SKM-1 (cell line): ENCODE results near the gene TP53TG5.

Experiments
- DNase-seq: peaks from one replicate; lab custom pipeline; 2025; ENCODE audit not compliant: unreplicated experiment; lab: John Stamatoyannopoulos, UW

Gene TP53TG5

DNA sequence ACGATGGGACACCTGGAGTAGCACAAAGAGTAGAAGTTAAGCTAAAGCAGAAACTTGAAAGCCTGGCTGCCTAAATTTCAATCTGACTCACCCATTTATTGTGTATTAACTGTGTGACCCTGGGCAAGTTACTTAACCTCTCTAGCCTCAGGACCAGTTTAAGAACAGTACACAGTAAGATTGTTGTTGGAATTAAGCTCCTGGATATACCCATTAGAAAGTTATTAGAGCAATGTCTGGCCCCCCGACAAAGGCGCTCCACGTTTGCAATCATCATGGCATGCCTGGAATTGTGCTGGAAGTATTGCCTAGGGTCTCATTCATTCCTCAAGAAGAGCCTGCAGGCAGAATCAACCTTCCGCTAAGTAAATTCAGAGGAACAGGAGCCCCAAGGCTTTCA, 31.3 kb downstream of the TP53TG5 start:
- DNase-seq, result no peak

DNA sequence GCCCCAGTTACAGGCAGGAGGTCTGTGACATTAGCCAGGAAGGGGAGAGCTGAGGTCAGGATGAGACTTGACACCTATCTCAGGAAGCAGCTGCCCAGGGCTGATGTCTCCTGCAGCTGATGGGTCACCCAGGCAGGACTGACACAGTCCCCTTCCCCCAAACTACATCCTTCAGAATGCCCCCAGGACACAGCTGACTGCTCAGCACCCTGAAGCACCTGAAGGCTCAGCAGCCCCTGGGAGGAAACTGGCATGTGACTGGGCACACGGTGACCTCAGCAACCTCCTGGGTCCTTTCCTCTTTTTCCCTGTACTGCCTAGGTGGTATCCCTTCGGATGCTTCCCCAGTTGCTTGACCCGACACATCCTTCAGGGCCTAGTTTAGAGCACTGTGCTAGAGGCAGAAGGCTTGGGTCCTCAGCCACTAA, 31.8 kb downstream of the TP53TG5 start:
- DNase-seq, result no peak

DNA sequence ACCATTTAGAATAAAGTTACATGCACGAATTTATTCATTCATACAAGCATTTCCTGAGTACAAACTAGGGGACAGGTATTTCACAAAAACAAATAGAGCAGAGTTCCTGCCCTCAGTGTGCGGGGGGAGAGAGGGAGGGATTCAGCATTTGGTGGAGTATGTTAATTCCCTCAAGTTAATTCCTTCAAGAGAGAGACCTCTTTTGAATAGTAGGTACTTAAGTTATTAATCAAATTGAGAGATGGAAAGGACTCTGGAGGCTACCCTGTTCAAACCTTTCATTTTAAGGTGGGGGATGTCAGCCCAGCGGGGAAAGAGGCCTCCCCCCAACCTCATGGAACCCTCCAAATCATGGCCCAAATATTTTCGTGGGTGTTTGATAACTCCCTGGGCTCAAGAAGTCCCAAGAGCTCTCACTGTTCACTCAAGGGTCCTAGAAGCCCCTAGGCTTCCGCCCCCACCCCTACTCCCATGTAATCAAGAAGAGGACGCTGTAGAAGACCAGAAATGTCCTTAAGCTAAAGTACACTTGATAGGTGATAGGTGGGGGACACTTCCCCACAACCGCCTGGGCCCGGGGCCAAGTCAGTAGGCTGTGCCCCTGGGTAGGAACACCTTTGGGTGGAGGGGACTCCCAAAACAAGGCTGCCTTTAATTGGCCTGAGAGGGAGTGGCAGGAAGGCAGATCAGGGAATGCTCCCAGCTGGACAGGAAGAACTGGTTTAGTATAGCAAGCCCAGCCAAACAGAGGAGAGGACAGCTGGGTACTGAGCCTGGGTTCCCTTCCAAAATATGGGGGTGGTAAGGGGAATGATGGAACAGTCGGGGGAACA, 32.8 kb downstream of the TP53TG5 start:
- DNase-seq, result no peak

DNA sequence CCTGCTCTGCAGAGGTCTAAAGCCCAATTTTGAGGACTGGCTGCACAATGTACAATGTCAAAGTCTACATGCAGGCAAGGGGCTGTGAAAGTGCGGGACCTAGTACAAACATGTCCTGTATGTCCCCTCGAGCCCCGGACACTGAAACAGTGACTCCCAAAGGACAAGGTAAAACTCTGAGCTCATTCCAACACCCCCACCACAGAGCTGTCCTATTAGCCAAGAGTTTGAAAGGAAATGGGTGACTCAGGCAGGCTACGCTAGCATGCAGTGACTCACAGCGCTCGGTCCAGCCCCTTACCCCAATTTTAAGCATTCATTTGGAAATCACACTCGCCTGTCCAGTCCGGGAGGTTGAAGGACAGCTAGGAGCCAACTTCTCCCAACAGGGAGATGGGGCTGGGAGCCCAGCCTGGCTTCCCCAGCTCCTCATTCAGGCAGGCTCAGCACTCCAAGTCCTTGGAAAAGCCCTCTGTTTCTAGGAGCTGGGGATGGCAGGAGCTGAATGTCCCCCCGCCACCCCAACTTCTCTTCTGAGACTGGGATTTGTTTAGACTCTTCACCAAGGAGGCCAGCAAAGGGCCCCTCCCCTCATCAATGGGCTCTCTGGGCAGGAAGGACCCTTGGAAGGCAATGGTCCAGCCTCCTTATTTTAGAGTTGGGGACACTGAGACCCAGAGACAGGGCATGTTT, 33.8 kb downstream of the TP53TG5 start:
- peak; percentile 20 for DNase-seq

DNA sequence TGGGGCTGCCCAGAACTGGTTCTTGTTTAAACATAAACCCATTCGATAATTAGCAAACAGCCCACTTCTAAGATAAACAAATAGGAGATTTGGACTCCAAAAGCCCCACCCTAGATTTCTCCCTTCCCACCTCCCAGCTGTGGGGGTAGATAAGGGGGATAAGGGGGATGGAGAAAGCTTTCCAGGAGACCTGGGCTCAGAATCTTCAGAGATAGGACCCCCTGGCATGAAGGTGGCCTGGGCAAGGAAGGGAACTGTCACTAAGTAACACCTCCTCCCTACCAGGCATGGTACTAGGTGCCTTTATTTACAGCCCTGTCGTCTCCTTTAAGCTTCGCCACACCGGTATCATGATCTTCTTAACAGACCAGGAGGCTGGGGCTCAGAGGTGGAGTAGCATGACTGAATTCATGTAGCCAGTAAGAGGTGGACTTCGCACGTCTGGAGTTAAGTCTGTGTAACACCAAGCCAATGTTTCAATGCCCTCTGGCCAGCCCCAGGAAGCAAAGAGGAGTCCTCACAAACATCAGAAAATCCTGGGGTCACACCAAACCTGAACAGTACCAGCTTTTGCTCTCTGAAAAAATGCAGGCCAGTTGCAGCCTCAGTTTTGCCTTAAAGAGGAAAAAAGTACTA, 34.5 kb downstream of the TP53TG5 start:
- no peak for DNase-seq

DNA sequence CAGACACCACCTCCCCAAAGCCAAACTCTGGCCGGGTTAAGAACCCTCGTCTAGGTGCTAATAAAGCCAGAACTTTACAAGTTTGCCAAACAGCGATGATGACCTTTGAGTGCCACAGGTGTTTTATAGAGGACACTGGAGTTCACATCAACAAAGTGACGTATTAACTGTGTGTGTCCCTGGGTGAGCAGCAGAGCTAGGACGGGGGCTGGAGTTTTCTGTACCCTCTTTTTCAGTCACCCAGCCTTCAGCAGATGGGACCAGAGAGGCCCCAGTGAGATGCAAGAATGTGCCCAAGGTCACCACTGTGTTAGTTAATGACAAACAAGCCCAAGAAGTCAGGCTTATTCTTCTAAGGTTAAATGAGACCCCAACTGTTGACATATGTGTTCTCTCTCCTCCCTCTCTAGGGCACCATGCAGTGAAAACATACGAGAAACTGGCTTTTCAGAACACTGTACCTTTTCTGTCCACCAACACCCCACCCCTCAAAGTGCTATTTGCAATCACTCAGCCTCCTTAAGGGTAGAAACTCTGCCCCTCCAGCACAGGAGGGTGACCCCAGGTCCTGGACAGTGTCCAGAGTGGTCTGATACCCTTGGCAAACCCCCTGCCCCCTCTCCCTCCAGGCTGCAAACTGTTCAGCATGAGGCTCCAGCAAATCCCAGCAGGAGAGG, 35.1 kb downstream of the TP53TG5 start:
- no peak for DNase-seq

DNA sequence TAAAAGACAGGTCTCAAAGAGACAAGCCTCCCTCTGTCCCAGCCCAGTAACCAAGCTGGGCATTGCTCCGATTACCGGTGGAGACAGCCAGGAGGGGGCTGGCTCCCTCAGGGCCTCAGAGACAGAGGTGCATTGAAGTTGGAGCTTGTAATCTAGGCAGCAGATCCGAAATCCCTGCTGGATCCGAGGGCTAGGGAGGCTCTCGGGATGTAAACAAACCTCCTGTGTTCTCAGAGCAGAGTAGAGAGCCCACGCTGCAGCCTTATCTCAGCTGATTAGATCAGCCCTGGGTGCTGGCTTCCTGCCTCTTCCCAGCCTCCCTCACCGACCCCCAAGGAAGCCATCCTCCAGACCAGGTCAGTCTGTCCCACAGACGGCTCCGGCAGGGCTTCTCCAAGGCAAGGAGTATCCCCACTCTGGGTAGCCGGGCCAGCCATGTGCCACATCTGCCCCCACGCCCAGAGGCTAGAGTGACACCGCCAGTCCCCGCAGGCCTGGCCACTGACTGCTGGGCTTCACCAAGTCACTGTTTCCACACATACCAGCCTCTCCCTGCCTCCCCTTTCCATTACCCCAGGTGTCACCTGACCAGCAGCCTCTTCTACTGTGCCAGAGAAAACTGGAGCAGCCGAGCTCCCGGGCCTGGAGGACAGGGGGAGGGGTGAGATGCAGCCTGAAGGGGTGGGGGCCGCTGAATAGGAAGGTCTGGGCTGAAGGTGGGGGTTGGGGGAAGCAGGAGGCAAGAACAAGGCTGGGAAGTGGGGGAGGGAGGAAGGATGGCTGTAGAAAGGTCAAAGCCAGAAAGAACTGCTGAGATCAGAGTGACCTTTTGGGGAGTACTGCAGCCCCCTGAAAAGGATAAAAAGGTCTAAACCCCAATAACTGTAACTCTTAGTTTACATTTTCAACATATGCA, 35.9 kb downstream of the TP53TG5 start:
- no peak for DNase-seq

DNA sequence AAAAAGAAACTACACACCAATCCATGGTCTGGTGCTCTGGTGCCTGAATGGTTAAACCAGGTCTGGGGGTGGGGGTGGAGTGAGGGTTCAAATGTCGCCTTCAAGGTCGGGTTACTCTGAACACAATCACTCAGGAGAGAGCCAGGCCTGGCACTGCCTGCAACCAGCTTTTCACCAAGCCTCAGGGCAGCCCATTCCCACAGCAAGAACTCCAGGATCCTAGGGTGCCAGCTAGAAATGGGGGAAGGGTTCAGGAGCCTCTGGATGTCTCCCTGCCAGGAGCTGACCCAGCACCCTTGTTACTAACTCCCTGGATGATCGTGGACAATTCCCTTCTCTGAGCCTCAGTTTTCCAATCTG, 36.6 kb downstream of the TP53TG5 start:
- no peak for DNase-seq

DNA sequence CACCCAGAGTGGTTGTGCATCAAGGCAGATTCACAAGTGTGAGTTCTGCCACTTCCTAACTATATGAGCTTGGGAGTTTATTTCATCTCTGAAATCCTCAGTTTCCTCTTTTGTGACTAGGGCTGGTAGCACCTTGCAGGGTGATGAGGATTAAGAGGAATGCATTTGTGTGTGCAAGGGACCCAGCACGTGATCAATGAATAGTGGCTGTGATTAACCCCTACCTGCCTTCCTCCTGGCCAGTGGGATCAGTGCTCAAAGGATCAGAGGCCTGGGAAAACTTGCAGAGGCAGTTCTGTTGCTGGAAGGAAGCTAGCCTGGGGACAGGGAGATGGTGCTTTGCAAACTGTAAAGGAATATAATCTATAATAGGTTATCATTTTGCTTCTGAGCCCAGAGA, 37.2 kb downstream of the TP53TG5 start:
- no peak for DNase-seq

DNA sequence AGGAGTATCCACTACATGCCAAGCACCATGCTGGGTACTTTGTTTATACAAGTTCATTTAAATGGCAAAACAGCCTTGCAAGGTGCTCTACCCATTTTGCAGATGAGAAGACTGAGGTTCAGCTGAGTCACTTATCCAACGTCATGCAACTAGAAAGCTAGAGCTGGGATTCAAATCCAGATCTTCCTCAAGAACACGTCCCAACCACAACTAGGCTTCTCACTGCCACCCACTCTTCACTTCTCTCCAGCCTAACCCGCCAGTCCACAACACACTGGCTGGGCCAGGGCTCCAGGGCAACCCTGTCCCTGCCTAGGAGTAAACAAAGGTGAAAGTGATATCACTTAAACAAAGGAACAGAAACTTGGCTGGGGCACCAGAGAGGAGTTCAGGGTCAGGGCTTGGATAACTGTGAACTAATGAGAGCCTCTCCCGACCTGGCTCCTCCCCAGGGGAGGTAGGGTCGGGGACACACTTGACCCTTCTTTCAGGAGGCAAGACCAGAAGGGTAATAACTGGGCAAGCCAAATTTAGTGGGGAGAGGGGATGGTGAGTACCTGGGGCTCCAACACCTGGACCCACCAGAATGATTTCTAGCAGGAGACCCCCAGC, 37.8 kb downstream of the TP53TG5 start:
- no peak for DNase-seq

DNA sequence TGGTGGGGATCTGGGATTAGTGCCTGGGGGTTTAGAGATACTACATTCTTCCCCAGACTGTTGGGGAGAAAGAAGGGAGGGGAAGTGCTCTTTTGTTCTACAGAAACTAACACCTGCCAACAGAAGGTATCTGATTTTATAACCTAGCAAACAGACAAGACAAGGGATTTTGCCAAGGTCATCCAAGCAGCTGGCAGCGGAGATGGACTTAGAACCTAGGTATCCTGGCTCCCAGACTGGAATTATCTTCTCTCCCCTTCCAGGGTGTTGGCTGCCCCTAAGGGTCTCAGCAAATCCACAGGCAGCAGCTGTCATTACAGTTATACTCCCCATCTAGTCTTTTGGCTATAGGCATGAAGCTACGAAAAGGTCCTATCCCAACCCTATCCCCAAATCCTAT, 38.3 kb downstream of the TP53TG5 start:
- DNase-seq, result no peak

DNA sequence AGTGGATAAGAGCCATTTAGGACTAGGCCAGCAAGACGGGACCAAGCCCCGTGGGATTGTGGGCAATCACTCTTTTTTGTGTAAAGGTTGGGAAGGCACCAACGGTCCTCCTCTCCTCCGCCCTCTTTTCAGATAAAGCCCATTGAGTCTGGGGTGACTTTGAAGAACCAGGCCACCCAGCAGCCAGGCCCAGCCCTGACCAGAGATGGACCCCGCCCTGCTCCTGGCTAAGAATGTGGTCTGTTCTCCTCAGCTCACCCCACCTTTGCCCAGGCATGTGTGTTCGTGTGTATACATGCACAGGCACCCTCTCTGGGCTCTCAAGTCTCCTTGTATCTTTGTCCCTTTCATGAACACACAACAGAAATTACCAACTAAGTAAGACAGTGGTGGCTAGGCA, 39.0 kb downstream of the TP53TG5 start:
- DNase-seq, result no peak

DNA sequence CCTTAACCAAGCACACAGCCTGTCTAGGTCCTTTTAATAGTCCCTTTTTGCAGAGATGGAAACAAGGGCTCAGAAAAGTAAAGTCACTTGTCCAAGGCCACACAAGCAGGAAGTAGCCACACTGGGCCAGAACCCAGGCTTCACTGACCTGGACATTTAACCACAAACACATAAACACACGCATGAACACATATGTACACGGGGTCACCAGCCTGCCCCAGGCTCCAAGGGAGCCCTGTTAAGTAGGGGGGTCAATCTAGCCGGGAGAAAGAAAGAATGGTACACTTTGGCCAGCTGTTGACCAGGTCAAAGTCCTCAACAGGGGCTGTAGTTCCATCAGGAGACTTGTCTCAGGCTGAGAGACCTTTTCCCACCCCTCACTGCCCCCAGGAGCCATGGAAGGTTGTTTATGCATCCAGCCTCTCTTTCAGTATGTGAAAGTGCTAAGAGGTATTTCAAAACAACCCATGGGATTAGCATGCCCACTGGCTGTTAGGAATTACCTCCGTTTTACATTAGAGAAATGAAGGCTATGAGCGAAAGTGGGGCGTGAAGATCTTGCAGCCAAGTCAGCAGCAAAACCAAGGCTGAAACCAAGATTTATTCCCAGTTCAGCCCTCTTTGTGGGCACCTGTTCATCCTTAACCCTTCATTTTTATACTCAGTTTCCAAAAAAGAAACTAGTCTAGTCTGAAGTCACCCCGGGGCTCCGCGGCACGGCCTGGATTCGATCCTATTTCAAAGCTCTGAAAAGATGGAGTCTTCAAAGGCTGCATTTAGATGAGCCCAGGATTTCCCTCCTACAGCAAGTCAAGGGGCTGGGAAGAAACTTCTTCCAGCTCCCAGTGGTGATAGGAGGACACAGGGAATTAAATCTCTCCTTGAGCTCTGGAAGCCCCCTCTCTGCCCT, 39.7 kb downstream of the TP53TG5 start:
- no peak for DNase-seq

DNA sequence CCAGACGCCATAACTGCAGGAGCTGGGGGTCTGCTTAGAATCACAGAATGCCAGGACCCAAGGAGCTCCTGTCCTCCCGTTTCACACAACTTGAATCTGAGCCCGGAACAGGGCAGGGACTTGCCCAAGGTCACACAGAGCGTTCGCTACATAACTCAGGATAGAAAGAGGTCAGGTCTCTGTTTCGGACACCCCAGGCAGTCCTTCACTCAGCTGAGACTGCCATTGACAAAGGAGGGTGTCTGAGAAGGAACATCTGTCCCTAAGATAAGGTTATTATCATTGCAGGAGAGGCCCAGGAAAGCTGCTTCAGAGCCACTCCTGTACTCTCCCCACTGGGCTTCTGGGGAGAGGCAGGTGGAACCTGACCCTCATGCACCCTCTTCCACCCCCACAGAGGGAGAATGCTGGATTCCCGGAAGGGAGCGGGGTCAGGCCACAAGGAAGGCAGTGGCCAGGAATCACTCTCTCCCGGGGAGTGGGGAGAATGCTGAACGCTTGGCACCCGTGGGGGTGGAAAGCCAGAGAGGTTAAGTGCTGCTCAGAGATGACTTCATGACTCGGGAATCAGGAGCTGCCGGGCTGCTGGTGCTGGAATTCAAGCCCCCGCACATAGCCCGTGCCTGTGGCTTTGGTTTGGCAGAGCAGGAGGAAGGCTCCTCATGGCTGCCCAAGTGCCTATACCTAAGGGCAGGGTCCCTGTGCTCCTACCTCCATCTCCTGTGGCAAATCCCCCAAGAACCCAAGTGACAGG, 40.6 kb downstream of the TP53TG5 start:
- no peak for DNase-seq

DNA sequence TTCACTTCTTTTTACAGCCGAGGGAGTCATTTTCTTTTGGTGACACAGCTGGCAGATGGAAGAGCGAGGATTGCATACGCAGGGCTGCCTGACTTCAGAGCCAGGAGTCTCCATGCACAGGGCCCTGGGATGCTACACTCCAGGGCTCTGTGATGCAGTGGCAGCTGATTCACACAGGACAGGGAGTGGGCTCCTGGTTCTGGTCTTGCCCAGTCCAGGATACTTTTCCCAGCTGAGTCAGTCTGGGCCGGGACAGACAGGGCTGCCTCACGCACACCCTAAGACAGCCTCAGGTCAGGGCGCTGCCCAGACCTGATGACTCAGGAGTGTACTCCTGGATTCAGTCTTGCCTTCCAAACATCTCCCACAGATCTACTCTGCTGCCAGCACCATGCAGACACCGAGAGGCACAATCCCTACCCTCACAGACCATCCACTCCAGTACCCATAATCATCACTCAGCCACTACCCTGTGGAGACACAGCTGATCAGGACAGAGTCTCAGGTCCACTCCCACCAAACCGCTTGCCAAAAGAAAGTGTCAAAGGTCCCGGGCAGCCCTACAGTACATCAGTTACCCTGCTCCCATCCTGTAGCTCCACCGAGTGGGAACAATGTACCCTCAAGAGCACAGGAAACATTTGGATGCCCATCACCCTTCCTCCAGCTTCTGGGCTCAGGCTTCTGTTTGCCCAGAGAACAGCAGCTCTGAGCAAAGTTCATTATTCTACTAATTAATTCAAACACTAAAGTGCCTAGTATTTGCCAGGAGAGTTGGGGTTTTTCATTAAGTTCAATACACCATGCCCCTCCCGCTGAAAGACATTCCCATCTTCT, 41.4 kb downstream of the TP53TG5 start:
- DNase-seq, result no peak

DNA sequence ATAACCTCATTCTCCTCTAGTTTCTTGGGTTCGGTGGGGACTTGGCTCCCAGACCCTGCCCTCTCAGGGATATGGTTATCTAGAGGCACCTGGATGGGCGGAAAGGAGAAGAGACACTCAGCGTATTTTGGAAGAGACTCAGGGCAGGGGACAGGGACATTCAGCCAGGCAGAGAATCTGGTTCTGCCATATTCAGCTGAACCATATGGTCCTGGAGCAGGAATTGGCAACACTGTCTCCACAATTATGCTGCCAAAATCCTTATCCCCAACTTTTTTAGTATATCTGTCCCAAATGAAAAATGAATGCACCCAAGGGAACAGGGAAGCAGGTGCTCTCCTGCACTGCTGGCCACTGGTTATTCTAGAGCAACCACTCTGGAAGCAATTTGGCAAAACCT, 47.6 kb downstream of the TP53TG5 start:
- no peak for DNase-seq

DNA sequence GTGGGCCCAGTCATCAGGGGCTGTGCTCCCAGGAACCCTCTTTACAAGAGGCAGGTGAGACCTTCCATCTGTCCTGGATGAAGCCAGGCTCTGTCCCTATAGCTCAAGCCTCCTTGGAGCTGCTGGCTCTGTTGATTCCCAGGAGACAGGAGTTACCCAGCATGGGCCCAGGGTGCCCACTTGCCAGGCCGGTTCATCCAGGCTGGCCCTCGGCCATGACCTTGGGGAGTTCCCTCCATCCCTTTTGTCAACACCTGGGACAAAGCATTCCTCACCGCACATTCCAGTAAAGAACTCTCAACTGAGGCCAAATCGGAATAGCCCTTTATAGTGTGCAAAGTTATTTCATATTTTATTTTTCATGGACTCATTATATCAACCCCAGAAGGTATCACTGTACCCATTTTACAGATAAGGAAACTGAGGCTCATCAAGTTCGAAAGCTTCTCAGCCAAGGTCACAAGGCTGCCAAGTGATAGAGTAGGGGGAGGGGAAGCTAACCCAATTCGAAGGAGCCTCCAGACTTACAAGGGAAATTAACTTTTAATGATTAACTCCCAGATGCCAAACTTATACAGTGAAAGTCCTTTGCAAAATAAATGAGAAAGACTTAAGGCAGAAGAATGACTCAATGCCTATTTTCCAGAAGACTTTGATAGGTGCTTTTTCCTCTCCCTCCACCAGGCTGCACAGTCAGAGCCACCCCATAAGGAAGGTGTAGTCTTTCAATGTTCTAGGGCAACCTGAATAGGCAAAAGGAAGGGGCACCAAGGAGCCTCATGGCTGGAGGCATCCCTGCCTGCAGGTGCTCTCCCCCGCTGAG, 48.4 kb downstream of the TP53TG5 start:
- no peak for DNase-seq
